HepG2 (cell line): ENCODE measurements around the gene SNX30. TPM values are rescaled to one million over a fixed set of nuclear protein-coding genes. Genes with fewer than 3 reads are reported as not detected.

Source experiments
- HNRNPL ChIP-seq: fragments of 200-400 bp; formaldehyde crosslinking; IDR thresholded peaks from 2 replicates; pipeline ENCODE4 v1.6.1; 2017; ENCODE audit warnings: mild to moderate bottlenecking, low read depth, low read length
- IRF2 ChIP-seq: IDR thresholded peaks from 2 replicates; pipeline ENCODE4 v1.6.1; 2018; ENCODE audit warnings: missing genetic modification reagents, missing compliant biosample characterization
- TCF12 ChIP-seq, 2 experiments: fragments of 450-650 bp in 1 of 2; sonication (generic) in 1 of 2; formaldehyde crosslinking in 1 of 2; IDR thresholded peaks; 2 replicates each; pipeline versions ENCODE4 v1.6.1 to v1.8.0; 2017 to 2022; ENCODE audit warnings: antibody characterized with exemption in 1 of 2, mild to moderate bottlenecking in 1 of 2, missing genetic modification reagents in 1 of 2, moderate library complexity in 1 of 2
- TP53 ChIP-seq: sonication (generic); formaldehyde crosslinking; conservative IDR thresholded peaks from 2 replicates; pipeline ENCODE4 v1.4.0; 2020; ENCODE audit warnings: missing genetic modification reagents
- U2AF2 ChIP-seq: fragments of 200-400 bp; formaldehyde crosslinking; IDR thresholded peaks from 2 replicates; pipeline ENCODE4 v1.6.1; 2017; ENCODE audit warnings: low read depth, mild to moderate bottlenecking, low read length
- ZFP37 ChIP-seq: sonication (generic); formaldehyde crosslinking; IDR thresholded peaks from 2 replicates; pipeline ENCODE4 v1.4.0; 2020; ENCODE audit warnings: missing genetic modification reagents, borderline replicate concordance
- ZNF264 ChIP-seq: sonication (generic); formaldehyde crosslinking; IDR thresholded peaks from 2 replicates; pipeline ENCODE4 v1.4.0; 2020; ENCODE audit warnings: missing genetic modification reagents
- ZNF343 ChIP-seq: sonication (generic); formaldehyde crosslinking; IDR thresholded peaks from 2 replicates; pipeline ENCODE4 v1.4.0; 2020; ENCODE audit warnings: mild to moderate bottlenecking, missing genetic modification reagents
- ZNF468 ChIP-seq: sonication (generic); formaldehyde crosslinking; IDR thresholded peaks from 2 replicates; pipeline ENCODE4 v1.8.0; 2022; ENCODE audit warnings: mild to moderate bottlenecking, moderate library complexity, missing genetic modification reagents
- ZNF552 ChIP-seq: sonication (generic); formaldehyde crosslinking; IDR thresholded peaks from 2 replicates; pipeline ENCODE4 v1.9.0; 2022; ENCODE audit warnings: missing genetic modification reagents, mild to moderate bottlenecking, borderline replicate concordance
- ZNF556 ChIP-seq: sonication (generic); formaldehyde crosslinking; IDR thresholded peaks from 2 replicates; pipeline ENCODE4 v1.4.0; 2020; ENCODE audit warnings: mild to moderate bottlenecking, missing genetic modification reagents, borderline replicate concordance
- ZNF703 ChIP-seq: sonication (generic); formaldehyde crosslinking; IDR thresholded peaks from 2 replicates; pipeline ENCODE4 v1.5.1; 2020; ENCODE audit warnings: missing genetic modification reagents, mild to moderate bottlenecking, moderate library complexity, borderline replicate concordance
- polyA plus RNA-seq, 8 experiments: library from polyadenylated mRNA; depleted of rRNA in 3 of 8; stranded (reverse) in 7 of 8; unstranded in 1 of 8; fragments of >200 nt; fragmentation: Illumina TruSeq in 4 of 8; extraction: Trizol in 4 of 8; gene quantifications; 2 replicates each; pipeline versions ENCODE4 v1.2.1 to v1.2.3, GENCODE V29; 2011 to 2016; ENCODE audit warnings: low read depth in 4 of 8, missing spikeins in 1 of 8, mixed read lengths in 1 of 8; ENCODE audit not compliant: insufficient read depth in 1 of 8
- total RNA-seq, 5 experiments: library from RNA; depleted of rRNA; stranded (reverse); fragments of >200 nt; fragmentation: Illumina TruSeq; extraction: Trizol; gene quantifications; 2 replicates each; pipeline ENCODE4 v1.2.3, GENCODE V29; 2016; ENCODE audit warnings: low read depth in 1 of 5
- TF ChIP-seq, protein P1 (sequence below): IDR thresholded peaks from 2 replicates; pipeline ENCODE4 v1.6.1; 2016; ENCODE audit warnings: missing compliant biosample characterization, missing genetic modification reagents, borderline replicate concordance
- TF ChIP-seq, protein P2 (sequence below): sonication (generic); formaldehyde crosslinking; IDR thresholded peaks from 2 replicates; pipeline ENCODE4 v1.9.0; 2022; ENCODE audit warnings: missing genetic modification reagents, mild to moderate bottlenecking, borderline replicate concordance
- TF ChIP-seq, protein P3 (sequence below): sonication (generic); formaldehyde crosslinking; IDR thresholded peaks from 2 replicates; pipeline ENCODE4 v1.4.0; 2020; ENCODE audit warnings: mild to moderate bottlenecking, missing genetic modification reagents
- TF ChIP-seq, protein P4 (sequence below): sonication (generic); formaldehyde crosslinking; IDR thresholded peaks from 2 replicates; pipeline ENCODE4 v1.4.0; 2020; ENCODE audit warnings: missing genetic modification reagents

Gene SNX30
- total and polyA plus RNA-seq, 2 of the 13 experiments (the other 11 are each of a cell fraction or from before 2014, with no cell fraction given), result 4.4 to 12.4 TPM

DNA sequence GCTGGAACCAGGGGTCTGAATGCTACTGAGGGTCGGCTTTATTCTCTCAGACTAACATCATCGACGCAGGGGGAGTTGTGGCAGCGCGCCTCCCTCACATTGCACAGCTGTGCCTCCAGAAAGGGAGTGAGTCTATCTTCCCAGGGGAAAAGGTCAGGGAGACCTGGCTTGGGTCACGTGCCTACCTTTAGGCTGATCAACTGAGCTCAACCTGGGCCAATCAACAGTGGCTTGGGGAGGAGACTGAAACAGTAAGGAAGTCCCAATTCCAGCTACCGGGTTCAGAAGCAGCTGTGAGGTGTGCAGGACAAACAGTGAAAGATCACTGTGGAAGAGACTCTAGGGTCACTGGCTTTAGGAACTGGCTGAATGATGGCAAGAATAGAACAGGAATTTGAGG is 14.3 kb downstream of the SNX30 start (continued):
- no peak for TF ChIP-seq U2AF2
- TF ChIP-seq, protein P1, sequence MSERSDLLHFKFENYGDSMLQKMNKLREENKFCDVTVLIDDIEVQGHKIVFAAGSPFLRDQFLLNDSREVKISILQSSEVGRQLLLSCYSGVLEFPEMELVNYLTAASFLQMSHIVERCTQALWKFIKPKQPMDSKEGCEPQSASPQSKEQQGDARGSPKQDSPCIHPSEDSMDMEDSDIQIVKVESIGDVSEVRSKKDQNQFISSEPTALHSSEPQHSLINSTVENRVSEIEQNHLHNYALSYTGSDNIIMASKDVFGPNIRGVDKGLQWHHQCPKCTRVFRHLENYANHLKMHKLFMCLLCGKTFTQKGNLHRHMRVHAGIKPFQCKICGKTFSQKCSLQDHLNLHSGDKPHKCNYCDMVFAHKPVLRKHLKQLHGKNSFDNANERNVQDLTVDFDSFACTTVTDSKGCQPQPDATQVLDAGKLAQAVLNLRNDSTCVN (CRISPR knock-in tag), result no peak; the same call in 1 of the 2 replicates
- TF ChIP-seq ZNF468 (CRISPR knock-in tag), result no peak
- TF ChIP-seq, protein P2, sequence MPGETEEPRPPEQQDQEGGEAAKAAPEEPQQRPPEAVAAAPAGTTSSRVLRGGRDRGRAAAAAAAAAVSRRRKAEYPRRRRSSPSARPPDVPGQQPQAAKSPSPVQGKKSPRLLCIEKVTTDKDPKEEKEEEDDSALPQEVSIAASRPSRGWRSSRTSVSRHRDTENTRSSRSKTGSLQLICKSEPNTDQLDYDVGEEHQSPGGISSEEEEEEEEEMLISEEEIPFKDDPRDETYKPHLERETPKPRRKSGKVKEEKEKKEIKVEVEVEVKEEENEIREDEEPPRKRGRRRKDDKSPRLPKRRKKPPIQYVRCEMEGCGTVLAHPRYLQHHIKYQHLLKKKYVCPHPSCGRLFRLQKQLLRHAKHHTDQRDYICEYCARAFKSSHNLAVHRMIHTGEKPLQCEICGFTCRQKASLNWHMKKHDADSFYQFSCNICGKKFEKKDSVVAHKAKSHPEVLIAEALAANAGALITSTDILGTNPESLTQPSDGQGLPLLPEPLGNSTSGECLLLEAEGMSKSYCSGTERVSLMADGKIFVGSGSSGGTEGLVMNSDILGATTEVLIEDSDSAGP (CRISPR knock-in tag), result no peak; the same call in 1 of the 2 replicates
- TF ChIP-seq IRF2 (CRISPR knock-in tag), result no peak
- TF ChIP-seq ZNF552, result no peak
- peak; percentile 63; the same call in 1 of the 2 replicates for TF ChIP-seq ZNF556 (CRISPR knock-in tag)
- TF ChIP-seq HNRNPL, result no peak
- TF ChIP-seq, protein P3, sequence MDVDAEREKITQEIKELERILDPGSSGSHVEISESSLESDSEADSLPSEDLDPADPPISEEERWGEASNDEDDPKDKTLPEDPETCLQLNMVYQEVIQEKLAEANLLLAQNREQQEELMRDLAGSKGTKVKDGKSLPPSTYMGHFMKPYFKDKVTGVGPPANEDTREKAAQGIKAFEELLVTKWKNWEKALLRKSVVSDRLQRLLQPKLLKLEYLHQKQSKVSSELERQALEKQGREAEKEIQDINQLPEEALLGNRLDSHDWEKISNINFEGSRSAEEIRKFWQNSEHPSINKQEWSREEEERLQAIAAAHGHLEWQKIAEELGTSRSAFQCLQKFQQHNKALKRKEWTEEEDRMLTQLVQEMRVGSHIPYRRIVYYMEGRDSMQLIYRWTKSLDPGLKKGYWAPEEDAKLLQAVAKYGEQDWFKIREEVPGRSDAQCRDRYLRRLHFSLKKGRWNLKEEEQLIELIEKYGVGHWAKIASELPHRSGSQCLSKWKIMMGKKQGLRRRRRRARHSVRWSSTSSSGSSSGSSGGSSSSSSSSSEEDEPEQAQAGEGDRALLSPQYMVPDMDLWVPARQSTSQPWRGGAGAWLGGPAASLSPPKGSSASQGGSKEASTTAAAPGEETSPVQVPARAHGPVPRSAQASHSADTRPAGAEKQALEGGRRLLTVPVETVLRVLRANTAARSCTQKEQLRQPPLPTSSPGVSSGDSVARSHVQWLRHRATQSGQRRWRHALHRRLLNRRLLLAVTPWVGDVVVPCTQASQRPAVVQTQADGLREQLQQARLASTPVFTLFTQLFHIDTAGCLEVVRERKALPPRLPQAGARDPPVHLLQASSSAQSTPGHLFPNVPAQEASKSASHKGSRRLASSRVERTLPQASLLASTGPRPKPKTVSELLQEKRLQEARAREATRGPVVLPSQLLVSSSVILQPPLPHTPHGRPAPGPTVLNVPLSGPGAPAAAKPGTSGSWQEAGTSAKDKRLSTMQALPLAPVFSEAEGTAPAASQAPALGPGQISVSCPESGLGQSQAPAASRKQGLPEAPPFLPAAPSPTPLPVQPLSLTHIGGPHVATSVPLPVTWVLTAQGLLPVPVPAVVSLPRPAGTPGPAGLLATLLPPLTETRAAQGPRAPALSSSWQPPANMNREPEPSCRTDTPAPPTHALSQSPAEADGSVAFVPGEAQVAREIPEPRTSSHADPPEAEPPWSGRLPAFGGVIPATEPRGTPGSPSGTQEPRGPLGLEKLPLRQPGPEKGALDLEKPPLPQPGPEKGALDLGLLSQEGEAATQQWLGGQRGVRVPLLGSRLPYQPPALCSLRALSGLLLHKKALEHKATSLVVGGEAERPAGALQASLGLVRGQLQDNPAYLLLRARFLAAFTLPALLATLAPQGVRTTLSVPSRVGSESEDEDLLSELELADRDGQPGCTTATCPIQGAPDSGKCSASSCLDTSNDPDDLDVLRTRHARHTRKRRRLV (CRISPR knock-in tag), result no peak
- TF ChIP-seq, protein P4, sequence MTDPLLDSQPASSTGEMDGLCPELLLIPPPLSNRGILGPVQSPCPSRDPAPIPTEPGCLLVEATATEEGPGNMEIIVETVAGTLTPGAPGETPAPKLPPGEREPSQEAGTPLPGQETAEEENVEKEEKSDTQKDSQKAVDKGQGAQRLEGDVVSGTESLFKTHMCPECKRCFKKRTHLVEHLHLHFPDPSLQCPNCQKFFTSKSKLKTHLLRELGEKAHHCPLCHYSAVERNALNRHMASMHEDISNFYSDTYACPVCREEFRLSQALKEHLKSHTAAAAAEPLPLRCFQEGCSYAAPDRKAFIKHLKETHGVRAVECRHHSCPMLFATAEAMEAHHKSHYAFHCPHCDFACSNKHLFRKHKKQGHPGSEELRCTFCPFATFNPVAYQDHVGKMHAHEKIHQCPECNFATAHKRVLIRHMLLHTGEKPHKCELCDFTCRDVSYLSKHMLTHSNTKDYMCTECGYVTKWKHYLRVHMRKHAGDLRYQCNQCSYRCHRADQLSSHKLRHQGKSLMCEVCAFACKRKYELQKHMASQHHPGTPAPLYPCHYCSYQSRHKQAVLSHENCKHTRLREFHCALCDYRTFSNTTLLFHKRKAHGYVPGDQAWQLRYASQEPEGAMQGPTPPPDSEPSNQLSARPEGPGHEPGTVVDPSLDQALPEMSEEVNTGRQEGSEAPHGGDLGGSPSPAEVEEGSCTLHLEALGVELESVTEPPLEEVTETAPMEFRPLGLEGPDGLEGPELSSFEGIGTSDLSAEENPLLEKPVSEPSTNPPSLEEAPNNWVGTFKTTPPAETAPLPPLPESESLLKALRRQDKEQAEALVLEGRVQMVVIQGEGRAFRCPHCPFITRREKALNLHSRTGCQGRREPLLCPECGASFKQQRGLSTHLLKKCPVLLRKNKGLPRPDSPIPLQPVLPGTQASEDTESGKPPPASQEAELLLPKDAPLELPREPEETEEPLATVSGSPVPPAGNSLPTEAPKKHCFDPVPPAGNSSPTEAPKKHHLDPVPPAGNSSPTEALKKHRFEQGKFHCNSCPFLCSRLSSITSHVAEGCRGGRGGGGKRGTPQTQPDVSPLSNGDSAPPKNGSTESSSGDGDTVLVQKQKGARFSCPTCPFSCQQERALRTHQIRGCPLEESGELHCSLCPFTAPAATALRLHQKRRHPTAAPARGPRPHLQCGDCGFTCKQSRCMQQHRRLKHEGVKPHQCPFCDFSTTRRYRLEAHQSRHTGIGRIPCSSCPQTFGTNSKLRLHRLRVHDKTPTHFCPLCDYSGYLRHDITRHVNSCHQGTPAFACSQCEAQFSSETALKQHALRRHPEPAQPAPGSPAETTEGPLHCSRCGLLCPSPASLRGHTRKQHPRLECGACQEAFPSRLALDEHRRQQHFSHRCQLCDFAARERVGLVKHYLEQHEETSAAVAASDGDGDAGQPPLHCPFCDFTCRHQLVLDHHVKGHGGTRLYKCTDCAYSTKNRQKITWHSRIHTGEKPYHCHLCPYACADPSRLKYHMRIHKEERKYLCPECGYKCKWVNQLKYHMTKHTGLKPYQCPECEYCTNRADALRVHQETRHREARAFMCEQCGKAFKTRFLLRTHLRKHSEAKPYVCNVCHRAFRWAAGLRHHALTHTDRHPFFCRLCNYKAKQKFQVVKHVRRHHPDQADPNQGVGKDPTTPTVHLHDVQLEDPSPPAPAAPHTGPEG (CRISPR knock-in tag), result no peak
- no peak for TF ChIP-seq ZNF343 (CRISPR knock-in tag)
- TF ChIP-seq ZNF264 (CRISPR knock-in tag), result no peak
- TF ChIP-seq ZFP37 (CRISPR knock-in tag), result no peak
- no peak for TF ChIP-seq TCF12 (IDR thresholded peaks at IDR 0.05)
- no peak for TF ChIP-seq TCF12 (CRISPR knock-in tag; IDR thresholded peaks at IDR 0.05)
- no peak for TF ChIP-seq ZNF703 (CRISPR knock-in tag)
- TF ChIP-seq TP53 (CRISPR knock-in tag), result no peak
